SK-N-SH treated with all-trans-retinoic acid at 6 μM for 48 hours (cell line): ENCODE results near the gene MITF.

Source experiments
- ARNTL ChIP-seq: fragments of 450-650 bp; formaldehyde crosslinking; IDR thresholded peaks from 2 replicates; pipeline ENCODE4 v1.5.0; 2020; ENCODE audit warnings: low read depth, mild to moderate bottlenecking, moderate library complexity, borderline replicate concordance
- ESRRG ChIP-seq: fragments of 250-450 bp; sonication (Bioruptor Pico); IDR thresholded peaks from 2 replicates; pipeline ENCODE4 v1.6.1; 2021; ENCODE audit warnings: mild to moderate bottlenecking
- ZFP30 ChIP-seq: fragments of 450-650 bp; formaldehyde crosslinking; IDR thresholded peaks from 2 replicates; pipeline ENCODE4 v1.5.0; 2022; ENCODE audit warnings: mild to moderate bottlenecking, moderate library complexity
- ZNF565 ChIP-seq: fragments of 450-650 bp; formaldehyde crosslinking; conservative IDR thresholded peaks from 2 replicates; pipeline ENCODE4 v1.5.0; 2020; ENCODE audit warnings: low read depth, mild to moderate bottlenecking, moderate library complexity
- TF ChIP-seq, protein P1 (sequence below): fragments of 250-450 bp; sonication (Bioruptor Pico); IDR thresholded peaks from 2 replicates; pipeline ENCODE4 v1.5.0; 2020; ENCODE audit warnings: mild to moderate bottlenecking, moderate library complexity
- TF ChIP-seq, protein P2 (sequence below): fragments of 250-450 bp; sonication (Bioruptor Pico); IDR thresholded peaks from 2 replicates; pipeline ENCODE4 v1.5.1; 2021; ENCODE audit warnings: mild to moderate bottlenecking, moderate library complexity
- TF ChIP-seq, protein P3 (sequence below): fragments of 250-450 bp; sonication (Bioruptor Pico); IDR thresholded peaks from 2 replicates; pipeline ENCODE4 v1.8.0; 2020; ENCODE audit warnings: mild to moderate bottlenecking, moderate library complexity, borderline replicate concordance
- TF ChIP-seq, protein P4 (sequence below): fragments of 250-450 bp; sonication (Bioruptor Pico); IDR thresholded peaks from 2 replicates; pipeline ENCODE4 v1.8.0; 2021; ENCODE audit warnings: low read depth, mild to moderate bottlenecking, moderate library complexity, borderline replicate concordance

DNA sequence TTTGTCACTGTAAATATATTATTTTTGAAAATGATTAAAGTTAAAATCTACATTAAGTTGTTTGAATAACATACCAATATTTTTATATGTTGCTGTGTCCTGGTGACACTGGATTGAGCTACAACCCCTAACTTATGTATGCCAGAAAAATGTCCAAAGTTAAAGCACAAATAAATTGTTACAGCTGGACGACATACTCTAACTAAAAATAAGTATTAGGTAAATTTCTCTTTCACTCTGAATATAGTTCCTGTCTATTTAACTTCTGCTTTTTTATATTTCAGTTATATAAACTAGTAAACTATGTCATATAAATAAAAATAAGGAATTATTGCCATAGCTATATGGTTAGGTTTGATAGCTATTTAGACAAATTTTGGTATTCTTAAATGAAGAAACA, 141.8 kb downstream of the MITF start:
- TF ChIP-seq, protein P1, sequence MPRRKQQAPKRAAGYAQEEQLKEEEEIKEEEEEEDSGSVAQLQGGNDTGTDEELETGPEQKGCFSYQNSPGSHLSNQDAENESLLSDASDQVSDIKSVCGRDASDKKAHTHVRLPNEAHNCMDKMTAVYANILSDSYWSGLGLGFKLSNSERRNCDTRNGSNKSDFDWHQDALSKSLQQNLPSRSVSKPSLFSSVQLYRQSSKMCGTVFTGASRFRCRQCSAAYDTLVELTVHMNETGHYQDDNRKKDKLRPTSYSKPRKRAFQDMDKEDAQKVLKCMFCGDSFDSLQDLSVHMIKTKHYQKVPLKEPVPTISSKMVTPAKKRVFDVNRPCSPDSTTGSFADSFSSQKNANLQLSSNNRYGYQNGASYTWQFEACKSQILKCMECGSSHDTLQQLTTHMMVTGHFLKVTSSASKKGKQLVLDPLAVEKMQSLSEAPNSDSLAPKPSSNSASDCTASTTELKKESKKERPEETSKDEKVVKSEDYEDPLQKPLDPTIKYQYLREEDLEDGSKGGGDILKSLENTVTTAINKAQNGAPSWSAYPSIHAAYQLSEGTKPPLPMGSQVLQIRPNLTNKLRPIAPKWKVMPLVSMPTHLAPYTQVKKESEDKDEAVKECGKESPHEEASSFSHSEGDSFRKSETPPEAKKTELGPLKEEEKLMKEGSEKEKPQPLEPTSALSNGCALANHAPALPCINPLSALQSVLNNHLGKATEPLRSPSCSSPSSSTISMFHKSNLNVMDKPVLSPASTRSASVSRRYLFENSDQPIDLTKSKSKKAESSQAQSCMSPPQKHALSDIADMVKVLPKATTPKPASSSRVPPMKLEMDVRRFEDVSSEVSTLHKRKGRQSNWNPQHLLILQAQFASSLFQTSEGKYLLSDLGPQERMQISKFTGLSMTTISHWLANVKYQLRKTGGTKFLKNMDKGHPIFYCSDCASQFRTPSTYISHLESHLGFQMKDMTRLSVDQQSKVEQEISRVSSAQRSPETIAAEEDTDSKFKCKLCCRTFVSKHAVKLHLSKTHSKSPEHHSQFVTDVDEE (CRISPR knock-in tag) = no peak
- no peak for TF ChIP-seq ZNF565 (CRISPR knock-in tag)
- TF ChIP-seq, protein P2, sequence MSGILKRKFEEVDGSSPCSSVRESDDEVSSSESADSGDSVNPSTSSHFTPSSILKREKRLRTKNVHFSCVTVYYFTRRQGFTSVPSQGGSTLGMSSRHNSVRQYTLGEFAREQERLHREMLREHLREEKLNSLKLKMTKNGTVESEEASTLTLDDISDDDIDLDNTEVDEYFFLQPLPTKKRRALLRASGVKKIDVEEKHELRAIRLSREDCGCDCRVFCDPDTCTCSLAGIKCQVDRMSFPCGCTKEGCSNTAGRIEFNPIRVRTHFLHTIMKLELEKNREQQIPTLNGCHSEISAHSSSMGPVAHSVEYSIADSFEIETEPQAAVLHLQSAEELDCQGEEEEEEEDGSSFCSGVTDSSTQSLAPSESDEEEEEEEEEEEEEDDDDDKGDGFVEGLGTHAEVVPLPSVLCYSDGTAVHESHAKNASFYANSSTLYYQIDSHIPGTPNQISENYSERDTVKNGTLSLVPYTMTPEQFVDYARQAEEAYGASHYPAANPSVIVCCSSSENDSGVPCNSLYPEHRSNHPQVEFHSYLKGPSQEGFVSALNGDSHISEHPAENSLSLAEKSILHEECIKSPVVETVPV = no peak
- TF ChIP-seq, protein P3, sequence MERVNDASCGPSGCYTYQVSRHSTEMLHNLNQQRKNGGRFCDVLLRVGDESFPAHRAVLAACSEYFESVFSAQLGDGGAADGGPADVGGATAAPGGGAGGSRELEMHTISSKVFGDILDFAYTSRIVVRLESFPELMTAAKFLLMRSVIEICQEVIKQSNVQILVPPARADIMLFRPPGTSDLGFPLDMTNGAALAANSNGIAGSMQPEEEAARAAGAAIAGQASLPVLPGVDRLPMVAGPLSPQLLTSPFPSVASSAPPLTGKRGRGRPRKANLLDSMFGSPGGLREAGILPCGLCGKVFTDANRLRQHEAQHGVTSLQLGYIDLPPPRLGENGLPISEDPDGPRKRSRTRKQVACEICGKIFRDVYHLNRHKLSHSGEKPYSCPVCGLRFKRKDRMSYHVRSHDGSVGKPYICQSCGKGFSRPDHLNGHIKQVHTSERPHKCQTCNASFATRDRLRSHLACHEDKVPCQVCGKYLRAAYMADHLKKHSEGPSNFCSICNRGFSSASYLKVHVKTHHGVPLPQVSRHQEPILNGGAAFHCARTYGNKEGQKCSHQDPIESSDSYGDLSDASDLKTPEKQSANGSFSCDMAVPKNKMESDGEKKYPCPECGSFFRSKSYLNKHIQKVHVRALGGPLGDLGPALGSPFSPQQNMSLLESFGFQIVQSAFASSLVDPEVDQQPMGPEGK (CRISPR knock-in tag) = no peak
- TF ChIP-seq ESRRG (CRISPR knock-in tag) = no peak
- no peak for TF ChIP-seq ZFP30 (CRISPR knock-in tag)
- TF ChIP-seq, protein P4, sequence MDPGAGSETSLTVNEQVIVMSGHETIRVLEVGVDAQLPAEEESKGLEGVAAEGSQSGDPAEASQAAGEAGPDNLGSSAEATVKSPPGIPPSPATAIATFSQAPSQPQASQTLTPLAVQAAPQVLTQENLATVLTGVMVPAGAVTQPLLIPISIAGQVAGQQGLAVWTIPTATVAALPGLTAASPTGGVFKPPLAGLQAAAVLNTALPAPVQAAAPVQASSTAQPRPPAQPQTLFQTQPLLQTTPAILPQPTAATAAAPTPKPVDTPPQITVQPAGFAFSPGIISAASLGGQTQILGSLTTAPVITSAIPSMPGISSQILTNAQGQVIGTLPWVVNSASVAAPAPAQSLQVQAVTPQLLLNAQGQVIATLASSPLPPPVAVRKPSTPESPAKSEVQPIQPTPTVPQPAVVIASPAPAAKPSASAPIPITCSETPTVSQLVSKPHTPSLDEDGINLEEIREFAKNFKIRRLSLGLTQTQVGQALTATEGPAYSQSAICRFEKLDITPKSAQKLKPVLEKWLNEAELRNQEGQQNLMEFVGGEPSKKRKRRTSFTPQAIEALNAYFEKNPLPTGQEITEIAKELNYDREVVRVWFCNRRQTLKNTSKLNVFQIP (CRISPR knock-in tag) = no peak
- no peak for TF ChIP-seq ARNTL (CRISPR knock-in tag)
